Ishikawa (cell line): ENCODE data around the gene MATN1.

Source experiments
- CREB1 ChIP-seq: IDR thresholded peaks from 2 replicates; pipeline ENCODE4 v1.6.1; 2012; ENCODE audit warnings: low read depth
- EP300 ChIP-seq: IDR thresholded peaks from 2 replicates; pipeline ENCODE4 v1.6.1; 2012; ENCODE audit warnings: borderline replicate concordance
- NFIC ChIP-seq: IDR thresholded peaks from 2 replicates; pipeline ENCODE4 v1.6.1; 2012
- TAF1 ChIP-seq: IDR thresholded peaks from 2 replicates; pipeline ENCODE4 v1.6.1; 2012; ENCODE audit warnings: low read depth, mild to moderate bottlenecking
- TEAD4 ChIP-seq: IDR thresholded peaks from 2 replicates; pipeline ENCODE4 v1.6.1; 2012
- TF ChIP-seq, protein P1 (sequence below): IDR thresholded peaks from 2 replicates; pipeline ENCODE4 v1.6.1; 2012
- TF ChIP-seq, protein P2 (sequence below): IDR thresholded peaks from 2 replicates; pipeline ENCODE4 v1.6.1; 2012; ENCODE audit warnings: low read depth, mild to moderate bottlenecking

DNA sequence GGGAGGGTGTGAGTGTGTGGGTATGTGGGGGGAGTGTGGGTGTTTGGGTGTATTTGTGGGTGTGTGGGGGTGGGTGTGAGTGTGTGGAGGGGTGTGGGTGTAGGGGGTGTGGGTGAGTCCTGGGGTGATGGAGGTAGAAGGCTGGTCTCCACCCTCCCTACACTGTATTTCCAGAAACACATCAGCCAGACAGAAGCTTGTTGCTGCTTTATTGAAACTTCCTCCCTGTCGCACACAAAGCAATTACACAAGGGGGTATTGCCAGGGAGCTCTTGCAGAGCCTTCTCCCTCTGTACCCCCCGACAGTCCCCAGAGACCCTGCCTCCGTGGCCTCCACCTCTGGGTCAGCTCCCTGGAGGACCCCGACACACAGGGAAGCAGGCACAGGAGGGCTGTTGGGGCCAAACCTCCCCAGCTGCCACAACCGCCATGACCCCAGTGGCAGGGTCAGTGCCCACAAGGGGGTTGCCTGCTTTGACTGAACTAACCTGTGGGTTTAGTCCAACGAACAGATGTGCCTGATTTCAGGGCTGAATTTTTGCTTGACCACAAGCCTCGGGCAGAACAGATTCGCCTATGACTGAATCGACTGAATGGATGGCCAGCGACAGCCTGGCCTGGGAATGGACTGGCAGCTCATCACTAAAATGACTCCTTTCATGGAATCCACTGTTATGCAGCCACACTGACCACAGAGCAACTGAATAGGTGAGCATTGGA, 9.1 kb upstream of the MATN1 start:
- TF ChIP-seq TEAD4 (no peak), NFIC (no peak), CREB1 (no peak), EP300 (no peak), TAF1 (no peak)
- TF ChIP-seq, protein P1, sequence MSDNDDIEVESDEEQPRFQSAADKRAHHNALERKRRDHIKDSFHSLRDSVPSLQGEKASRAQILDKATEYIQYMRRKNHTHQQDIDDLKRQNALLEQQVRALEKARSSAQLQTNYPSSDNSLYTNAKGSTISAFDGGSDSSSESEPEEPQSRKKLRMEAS, result no peak
- TF ChIP-seq, protein P2, sequence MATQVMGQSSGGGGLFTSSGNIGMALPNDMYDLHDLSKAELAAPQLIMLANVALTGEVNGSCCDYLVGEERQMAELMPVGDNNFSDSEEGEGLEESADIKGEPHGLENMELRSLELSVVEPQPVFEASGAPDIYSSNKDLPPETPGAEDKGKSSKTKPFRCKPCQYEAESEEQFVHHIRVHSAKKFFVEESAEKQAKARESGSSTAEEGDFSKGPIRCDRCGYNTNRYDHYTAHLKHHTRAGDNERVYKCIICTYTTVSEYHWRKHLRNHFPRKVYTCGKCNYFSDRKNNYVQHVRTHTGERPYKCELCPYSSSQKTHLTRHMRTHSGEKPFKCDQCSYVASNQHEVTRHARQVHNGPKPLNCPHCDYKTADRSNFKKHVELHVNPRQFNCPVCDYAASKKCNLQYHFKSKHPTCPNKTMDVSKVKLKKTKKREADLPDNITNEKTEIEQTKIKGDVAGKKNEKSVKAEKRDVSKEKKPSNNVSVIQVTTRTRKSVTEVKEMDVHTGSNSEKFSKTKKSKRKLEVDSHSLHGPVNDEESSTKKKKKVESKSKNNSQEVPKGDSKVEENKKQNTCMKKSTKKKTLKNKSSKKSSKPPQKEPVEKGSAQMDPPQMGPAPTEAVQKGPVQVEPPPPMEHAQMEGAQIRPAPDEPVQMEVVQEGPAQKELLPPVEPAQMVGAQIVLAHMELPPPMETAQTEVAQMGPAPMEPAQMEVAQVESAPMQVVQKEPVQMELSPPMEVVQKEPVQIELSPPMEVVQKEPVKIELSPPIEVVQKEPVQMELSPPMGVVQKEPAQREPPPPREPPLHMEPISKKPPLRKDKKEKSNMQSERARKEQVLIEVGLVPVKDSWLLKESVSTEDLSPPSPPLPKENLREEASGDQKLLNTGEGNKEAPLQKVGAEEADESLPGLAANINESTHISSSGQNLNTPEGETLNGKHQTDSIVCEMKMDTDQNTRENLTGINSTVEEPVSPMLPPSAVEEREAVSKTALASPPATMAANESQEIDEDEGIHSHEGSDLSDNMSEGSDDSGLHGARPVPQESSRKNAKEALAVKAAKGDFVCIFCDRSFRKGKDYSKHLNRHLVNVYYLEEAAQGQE, result no peak
